Stimulated activated CD8-positive, alpha-beta memory T cell treated with anti-CD3 and anti-CD28 coated beads, Interleukin-2, amount 100 ng/mL, for 48 hours (primary cell): ENCODE data around the gene CIDEC.

Experiments
- DNase-seq, 2 donors: peaks; one replicate each; pipeline ENCODE4 v3.0.0-alpha.2; 2020; ENCODE audit warnings: low read depth in 2 of 2

CIDEC gene

DNA sequence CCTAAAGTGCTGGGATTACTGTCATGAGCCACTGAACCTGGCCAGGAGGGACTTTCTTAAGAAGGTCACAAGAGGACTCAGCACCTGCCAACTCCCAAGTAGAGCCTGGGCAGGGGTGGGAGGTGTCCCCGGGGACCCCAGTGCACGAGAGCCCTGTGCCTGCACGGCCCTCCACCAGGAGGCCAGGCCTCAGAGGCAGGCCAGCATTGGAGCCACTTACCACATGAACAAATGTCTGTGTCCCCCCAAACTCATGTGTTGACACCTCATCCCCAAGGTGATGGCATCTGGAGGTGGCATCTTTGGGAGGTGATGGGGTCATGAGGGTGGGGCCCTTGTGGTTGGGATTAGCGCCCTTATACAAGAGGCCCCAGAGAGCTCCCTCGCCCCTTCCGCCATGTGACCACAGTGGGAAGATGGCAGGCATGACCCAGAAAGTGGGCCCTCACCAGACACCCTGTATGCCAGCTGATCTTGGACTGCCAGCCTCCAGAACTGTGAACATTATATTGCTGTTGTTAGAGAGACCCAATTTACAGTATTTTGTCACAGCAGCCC, 33.0 kb downstream of the CIDEC start:
- DNase-seq: no peak

DNA sequence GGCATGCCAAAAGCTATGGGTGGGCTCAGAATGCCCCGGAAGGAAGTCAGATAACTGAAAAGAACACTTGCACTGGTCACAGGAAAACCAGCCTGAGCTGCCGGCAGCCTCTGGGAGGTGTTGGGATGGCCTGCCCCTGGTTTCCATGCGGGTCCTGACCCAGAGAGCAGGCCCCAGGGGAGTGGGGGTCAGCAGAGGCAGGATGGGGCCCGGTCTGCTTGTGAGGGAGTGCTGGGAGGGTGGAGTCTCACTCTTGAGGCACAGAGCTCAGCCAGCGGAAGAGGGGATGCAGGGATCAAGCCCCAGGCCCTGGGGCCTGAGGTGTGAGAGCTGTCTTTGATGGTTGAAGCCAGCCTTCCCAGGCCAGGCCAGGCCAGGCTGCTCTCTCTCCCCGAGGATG, 33.8 kb downstream of the CIDEC start:
- no peak for DNase-seq

DNA sequence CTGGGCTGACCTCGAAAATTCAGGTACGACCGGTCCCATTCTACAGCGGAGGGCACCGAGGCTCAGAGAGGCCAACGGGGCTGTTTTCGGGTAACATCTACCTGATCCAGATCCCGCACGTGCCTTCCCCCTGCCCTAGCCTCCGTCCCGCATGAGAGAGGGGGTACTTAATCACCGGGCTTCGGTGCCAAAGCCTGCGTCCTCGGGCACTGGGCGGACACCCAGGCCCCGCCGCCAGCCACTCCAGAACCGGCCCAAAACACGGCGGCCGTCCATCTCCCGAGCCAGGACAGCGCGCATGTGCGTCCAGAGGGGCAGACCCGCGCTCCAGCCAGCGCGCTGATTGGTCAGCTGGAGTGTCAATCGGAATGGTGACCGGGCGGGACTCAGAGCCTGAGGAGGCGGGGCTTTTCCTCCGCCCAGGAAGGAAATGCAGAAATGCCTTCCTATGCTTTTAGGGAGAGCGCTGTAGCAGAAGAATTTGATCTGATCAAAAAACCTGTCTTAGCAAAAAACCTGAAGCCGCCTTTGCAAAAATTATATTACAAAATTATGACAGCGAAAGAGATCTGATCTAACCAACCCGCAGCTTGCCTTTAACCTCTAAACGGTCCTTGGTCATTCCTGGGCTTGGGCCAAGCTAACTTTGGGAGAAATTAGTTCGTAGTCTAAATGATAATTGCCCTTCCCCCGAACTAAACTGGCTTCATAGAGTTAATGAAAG, 36.2 kb downstream of the CIDEC start, which contains the start of gene RPUSD3:
TSS of gene RPUSD3 (minus strand) at position 294 of the 724 bp plus-strand sequence. CDS start at position 276, 18 bp downstream.
- DNase-seq: peak; percentile 92 to 96

GRCh38 chr3:9841015-9841414, 39.0 kb downstream of the CIDEC start:
- DNase-seq: no peak

- no peak for DNase-seq
These were observed 41.2 kb downstream of the CIDEC start for GRCh38 chr3:9838856-9839255.

DNA sequence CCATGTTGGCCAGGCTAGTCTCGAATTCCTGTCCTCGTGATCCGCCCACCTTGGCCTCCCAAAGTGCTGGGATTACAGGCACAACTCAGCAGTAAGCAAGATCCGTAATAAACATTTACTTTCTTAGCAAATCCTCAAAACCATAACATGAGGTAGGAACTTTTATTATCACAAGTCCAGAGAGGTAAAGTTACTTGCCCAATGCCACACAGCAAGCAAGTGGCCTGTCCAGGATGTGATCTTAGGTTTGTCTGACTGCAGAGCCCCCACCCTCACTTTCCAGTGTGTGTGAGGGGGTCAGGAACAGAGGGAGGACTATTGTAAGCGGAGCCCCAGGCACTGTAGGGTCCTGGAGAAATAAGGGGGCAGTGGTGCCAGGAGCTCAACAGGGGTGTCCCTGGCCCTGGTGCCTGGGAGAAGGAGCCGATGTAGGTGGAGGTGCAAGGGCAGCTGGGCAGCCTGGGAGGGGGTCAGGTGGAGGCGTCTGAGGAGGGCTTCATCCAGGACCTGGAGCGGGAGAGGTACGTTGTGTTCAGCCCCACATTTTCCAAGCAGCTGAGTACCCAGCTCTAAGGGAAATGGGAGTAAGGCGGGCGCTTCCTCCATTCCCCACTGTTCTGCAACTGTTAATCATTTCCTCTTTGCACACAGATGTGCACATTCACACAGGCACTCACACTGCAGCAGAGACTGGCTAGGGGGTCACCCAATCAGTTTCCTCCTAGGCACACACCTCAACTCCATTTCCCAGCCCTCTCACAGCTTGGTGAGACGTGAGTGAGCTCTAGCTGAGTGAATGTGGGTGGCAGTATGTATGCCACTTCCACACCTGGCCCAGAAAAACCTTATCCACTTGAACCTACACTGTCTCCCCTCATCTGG, 42.1 kb downstream of the CIDEC start:
- no peak for DNase-seq

DNA sequence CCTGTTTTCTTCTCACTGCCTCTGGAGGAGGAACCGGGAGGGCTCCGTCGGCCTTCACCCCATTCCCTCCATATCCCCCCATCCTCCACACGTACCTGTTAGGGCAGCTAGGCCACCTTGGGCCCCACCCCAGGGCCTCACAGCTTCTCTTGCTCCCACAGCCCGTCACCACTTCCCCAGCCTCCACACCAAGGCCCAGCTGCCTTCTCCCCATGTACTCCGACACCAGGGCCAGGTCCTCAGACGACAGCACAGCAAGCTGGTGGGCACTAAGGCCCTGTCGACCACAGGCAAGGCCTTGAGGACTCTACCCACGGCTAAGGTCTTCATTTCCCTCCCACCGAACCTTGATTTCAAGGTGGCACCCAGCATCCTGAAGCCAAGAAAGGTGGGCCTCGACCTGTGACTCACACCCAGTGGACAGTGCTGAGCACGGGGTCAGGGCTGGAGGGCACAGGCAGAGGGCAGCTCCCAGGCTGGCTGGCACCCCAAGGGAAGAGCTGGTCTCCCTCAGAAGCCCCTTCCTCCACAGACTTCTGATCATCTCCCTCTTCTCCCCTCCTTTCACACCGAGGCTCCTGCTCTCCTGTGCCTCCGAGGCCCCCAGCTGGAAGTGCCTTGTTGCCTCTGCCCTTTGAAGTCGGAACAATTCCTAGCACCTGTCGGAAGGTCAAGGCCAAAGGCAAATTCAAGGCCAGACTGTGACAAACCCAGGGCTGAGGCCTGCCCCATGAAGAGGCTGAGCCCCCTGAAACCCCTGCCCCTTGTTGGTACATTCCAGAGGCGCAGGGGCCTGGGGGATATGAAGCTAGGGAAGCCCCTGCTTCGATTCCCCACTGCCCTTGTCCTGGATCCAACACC, 45.3 kb downstream of the CIDEC start:
- no peak for DNase-seq

- no peak for DNase-seq
These were observed 47.0 kb downstream of the CIDEC start for GRCh38 chr3:9833078-9833477.

- no peak for DNase-seq
These were observed 48.8 kb downstream of the CIDEC start for GRCh38 chr3:9831253-9831652.

- no peak for DNase-seq
These were observed 51.0 kb downstream of the CIDEC start for GRCh38 chr3:9828801-9829755.

GRCh38 chr3:9826815-9827573, 53.1 kb downstream of the CIDEC start:
- DNase-seq: no peak

DNA sequence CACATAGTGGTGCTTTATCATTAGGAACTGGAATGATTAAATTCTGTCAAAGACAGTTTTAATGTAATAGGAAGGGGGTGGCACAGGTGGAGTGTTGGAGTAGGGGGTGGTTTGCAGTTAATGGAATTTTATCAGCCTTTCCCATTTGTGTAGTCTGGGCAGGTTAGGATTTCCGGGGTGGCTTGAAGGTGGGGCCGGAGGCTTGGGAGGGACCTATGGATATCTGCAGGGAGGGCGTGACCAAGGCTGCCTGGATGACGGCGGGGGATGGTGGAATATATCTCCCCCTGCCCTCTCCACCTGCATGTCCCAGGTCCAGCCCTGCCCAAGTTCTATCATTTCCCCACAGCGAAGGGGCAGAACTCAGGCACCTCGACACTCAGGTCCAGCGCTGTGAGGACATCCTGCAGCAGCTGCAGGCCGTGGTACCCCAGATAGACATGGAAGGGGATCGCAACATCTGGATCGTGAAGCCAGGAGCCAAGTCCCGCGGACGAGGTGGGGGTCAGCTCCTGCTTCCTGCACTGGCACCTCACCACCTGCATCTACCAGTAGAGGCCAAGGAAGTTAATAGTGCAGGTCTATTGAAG, 54.5 kb downstream of the CIDEC start:
- DNase-seq: no peak

DNA sequence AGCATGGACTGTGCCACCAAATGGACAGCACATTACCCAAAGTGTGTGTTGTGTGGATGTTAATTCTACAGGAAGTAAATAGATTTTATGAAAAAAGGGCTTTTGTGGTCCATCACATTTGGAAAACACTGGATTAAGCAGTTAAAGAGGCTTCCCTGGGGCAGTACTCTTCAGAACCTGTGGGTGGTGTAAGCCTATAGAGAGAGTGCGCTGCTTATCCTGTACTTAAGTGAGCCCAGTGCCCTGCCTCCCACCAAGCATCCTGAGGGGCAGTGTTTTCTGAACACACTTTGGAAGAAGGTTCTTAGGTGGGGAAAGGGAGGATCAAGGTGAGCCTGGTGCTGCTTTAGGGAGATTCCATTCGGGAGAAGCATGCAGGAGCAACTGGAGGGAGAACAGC, 59.1 kb downstream of the CIDEC start:
- no peak for DNase-seq

DNA sequence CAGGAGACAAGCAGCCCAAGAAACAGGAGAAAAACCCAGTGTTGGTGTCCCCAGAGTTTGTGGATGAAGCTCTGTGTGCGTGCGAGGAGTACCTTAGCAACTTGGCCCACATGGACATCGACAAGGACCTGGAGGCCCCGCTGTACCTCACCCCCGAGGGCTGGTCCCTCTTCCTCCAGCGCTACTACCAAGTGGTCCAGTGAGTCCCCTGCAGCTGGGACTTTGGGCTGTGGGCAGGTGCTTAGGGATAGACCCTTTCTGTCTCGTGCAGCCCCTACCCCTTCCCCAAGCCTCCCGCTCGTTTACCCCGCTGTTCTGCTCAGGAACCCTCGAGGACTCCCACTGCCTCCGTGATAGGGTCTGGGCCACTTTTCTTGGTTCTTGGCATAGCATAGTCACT, 59.5 kb downstream of the CIDEC start:
- DNase-seq: no peak

- DNase-seq: no peak
These were observed 61.3 kb downstream of the CIDEC start for GRCh38 chr3:9818666-9819335.

GRCh38 chr3:9817436-9817835, 62.6 kb downstream of the CIDEC start:
- no peak for DNase-seq
